Glutamatergic neuron (in vitro differentiated cells): Measurements from ENCODE around the gene FAM163A. TPM values are rescaled to one million over a fixed set of nuclear protein-coding genes. Genes with fewer than 3 reads are reported as not detected.

Experiments
- DNase-seq: peaks from one replicate; pipeline ENCODE4 v3.0.0; 2022
- H3K27ac Mint-ChIP-seq: one replicate; pipeline ENCODE4 v1.8.0; 2020; ENCODE audit warnings: mild to moderate bottlenecking, mixed read lengths, inconsistent platforms; ENCODE audit not compliant: unreplicated experiment
- H3K27me3 Mint-ChIP-seq: one replicate; pipeline ENCODE4 v1.8.0; 2020; ENCODE audit warnings: mild to moderate bottlenecking, moderate library complexity, mixed read lengths, inconsistent platforms; ENCODE audit not compliant: unreplicated experiment
- H3K36me3 Mint-ChIP-seq: one replicate; pipeline ENCODE4 v1.8.0; 2020; ENCODE audit warnings: mild to moderate bottlenecking, mixed read lengths, inconsistent platforms; ENCODE audit not compliant: unreplicated experiment
- H3K4me1 Mint-ChIP-seq: one replicate; pipeline ENCODE4 v1.8.0; 2020; ENCODE audit warnings: mild to moderate bottlenecking, low read depth, mixed read lengths, inconsistent platforms; ENCODE audit not compliant: unreplicated experiment
- H3K4me3 Mint-ChIP-seq: one replicate; pipeline ENCODE4 v1.8.0; 2020; ENCODE audit warnings: mild to moderate bottlenecking, mixed read lengths, inconsistent platforms; ENCODE audit not compliant: unreplicated experiment
- H3K9me3 Mint-ChIP-seq: one replicate; pipeline ENCODE4 v1.8.0; 2020; ENCODE audit warnings: mild to moderate bottlenecking, moderate library complexity, mixed read lengths, inconsistent platforms; ENCODE audit not compliant: unreplicated experiment
- CTCF ChIP-seq: fragments of 200-600 bp; sonication (generic); IDR thresholded peaks from one replicate; pipeline ENCODE4 v1.5.0; 2021; ENCODE audit not compliant: partially characterized antibody, unreplicated experiment
- total RNA-seq: library from RNA; stranded (reverse); fragmentation: NEBNext Ultra II Directional; extraction: Animal tissue kit (Norgen Biotek cat#: 25700); gene quantifications from one replicate; pipeline ENCODE4 v1.2.1, GENCODE V29; 2021; ENCODE audit not compliant: unreplicated experiment

Gene FAM163A
- total RNA-seq, 1 donor from 2014 or later, result not detected

- H3K36me3 Mint-ChIP-seq, result peaks cover 8% of the 10 kb centered on the region
- H3K4me1 Mint-ChIP-seq, result no peaks in the 10 kb centered on the region
- TF ChIP-seq CTCF, result no peak
- no peaks in the 10 kb centered on the region for H3K9me3 Mint-ChIP-seq
- no peaks in the 10 kb centered on the region for H3K27me3 Mint-ChIP-seq
- no peak overlapping the region for H3K4me3 Mint-ChIP-seq
- DNase-seq, result no peak
- no peak overlapping the region for H3K27ac Mint-ChIP-seq
Measured at GRCh38 chr1:179760521-179760920, 17.4 kb downstream of the FAM163A start.

DNA sequence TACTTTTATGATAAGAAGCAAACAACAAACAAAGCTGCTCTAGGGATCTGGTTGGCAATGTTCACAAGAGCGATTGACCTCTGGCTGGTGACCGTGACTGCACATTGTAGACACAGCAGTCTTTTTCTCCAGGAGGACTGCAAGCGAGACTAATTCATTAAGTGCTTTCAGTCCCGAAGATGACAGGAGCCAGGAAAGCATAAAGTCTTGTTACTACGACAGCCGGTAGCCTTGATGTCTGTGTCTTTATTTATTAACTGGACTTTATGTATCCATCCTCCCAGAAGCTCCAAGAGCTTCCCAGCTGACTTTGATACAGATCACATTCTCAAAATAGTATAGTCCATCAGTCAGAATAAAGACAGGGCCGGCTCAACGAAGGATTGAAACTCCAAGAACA, 18.2 kb downstream of the FAM163A start:
- H3K4me3 Mint-ChIP-seq, result no peak overlapping the region
- peaks cover 8% of the 10 kb centered on the region for H3K36me3 Mint-ChIP-seq
- no peak overlapping the region for H3K27ac Mint-ChIP-seq

DNA sequence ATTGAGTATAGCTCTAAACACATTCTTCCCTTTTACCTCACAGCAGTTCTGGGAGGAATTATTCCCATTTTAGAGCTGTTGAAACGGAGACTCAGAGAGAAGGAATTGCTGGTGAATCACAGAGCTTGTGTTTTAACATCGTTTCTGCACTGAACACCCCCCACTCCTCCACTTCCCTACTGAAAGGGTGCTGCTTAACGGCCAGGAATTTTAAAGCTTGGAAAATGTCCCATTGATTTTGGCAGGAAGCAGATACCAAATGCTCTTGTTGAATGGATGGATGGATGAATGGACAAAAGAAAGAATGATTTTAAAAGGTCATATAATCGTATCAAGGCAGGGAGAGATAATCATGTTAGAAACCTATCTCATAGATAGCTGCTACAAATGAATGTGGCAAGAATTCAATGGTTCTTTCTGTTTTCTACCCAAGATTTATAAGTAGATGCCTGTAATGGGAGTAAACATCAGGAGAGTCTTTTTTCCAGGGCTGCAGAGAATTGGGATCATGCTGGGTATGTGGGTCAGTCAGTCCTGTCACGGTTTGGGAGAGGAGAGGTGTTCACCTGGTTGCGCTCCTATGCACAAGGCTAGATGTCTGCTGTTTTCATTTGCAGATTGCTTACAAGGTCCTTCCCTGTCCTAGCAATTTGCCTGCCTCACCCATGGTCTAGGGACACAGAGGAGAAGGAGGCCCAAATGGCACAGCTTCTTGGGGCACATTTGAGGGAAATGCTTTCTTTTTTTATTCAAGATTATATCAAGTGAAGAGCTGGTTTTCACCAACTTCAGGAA, 19.0 kb downstream of the FAM163A start:
- H3K4me1 Mint-ChIP-seq, result no peaks in the 10 kb centered on the region
- no peaks in the 10 kb centered on the region for H3K27me3 Mint-ChIP-seq
- no peaks in the 10 kb centered on the region for H3K9me3 Mint-ChIP-seq
- no peak overlapping the region for H3K27ac Mint-ChIP-seq
- no peak overlapping the region for H3K4me3 Mint-ChIP-seq
- no peak for DNase-seq
- peaks cover 8% of the 10 kb centered on the region for H3K36me3 Mint-ChIP-seq
- TF ChIP-seq CTCF, result no peak

More for the DNA sequence above, 18.2 kb downstream of the FAM163A start:
- Mint-ChIP-seq H3K4me1 (no peaks in the 10 kb centered on the region), H3K27me3 (no peaks in the 10 kb centered on the region), H3K9me3 (no peaks in the 10 kb centered on the region)
- TF ChIP-seq CTCF, result no peak
- DNase-seq, result no peak

GRCh38 chr1:179767177-179767581, 24.1 kb downstream of the FAM163A start:
- Mint-ChIP-seq H3K36me3 (peaks cover 6% of the 10 kb centered on the region), H3K9me3 (peaks cover 2% of the 10 kb centered on the region), H3K4me3 (no peak overlapping the region), H3K27ac (no peak overlapping the region), H3K27me3 (peaks cover 5% of the 10 kb centered on the region), H3K4me1 (no peaks in the 10 kb centered on the region)
- no peak for DNase-seq
- no peak for TF ChIP-seq CTCF

DNA sequence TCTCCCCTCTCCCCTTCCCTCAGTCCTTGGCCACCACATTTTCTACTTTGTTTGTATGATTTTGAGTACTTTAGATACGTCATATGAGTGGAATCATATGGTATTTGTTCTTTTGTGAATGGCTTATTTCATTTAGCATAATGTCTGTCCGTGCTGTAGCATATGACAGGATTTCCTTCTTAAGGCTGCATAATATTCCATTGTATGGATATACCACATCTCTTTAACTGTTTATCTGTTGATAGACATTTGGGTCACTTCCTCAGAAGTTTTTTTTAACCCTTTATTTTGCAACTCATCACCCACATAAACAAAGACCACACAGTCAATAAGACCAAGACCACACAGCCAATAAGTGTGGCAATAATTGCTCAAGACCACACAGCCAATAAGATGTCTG, 24.9 kb downstream of the FAM163A start:
- peaks cover 3% of the 10 kb centered on the region for H3K9me3 Mint-ChIP-seq

More for the DNA sequence above, 24.9 kb downstream of the FAM163A start:
- no peak overlapping the region for H3K27ac Mint-ChIP-seq
- no peak for DNase-seq
- H3K4me3 Mint-ChIP-seq, result no peak overlapping the region
- H3K4me1 Mint-ChIP-seq, result peaks cover under 1% of the 10 kb centered on the region
- peaks cover 8% of the 10 kb centered on the region for H3K36me3 Mint-ChIP-seq
- no peak for TF ChIP-seq CTCF
- H3K27me3 Mint-ChIP-seq, result peaks cover 7% of the 10 kb centered on the region
